NCI-H82 treated with DMSO at 0.1 percent for 48 hours (cell line): ENCODE data around the gene KRTAP1-1.
"Not testable (repeated sequence)": the region's sequence is repeated elsewhere in the genome, so short reads cannot be mapped to it uniquely, and the experiment has no call there.

Source experiments
- DNase-seq: peaks from one replicate; lab custom pipeline; 2025; ENCODE audit not compliant: unreplicated experiment; lab: John Stamatoyannopoulos, UW

KRTAP1-1 gene

GRCh38 chr17:41040783-41041571 lies at the start of gene KRTAP1-1:
Gene KRTAP1-1, minus strand, starts transcription at chr17:41041450. Its CDS starts 53 bp downstream, at chr17:41041397.
- not testable (repeated sequence) for DNase-seq

- not testable (repeated sequence) for DNase-seq
Measured at GRCh38 chr17:41088760-41089352, 47.6 kb upstream of the KRTAP1-1 start.

- DNase-seq, result not testable (repeated sequence)
Measured at GRCh38 chr17:41084100-41084856, 43.0 kb upstream of the KRTAP1-1 start, which contains the start of gene KRTAP4-7. Gene KRTAP4-7, plus strand, starts transcription at chr17:41084150. Its CDS starts 57 bp downstream, at chr17:41084207.

GRCh38 chr17:41083427-41083826 lies 42.2 kb upstream of the KRTAP1-1 start:
- DNase-seq, result not testable (repeated sequence)

- DNase-seq, result no peak
Measured at GRCh38 chr17:41082626-41083025, 41.4 kb upstream of the KRTAP1-1 start.

GRCh38 chr17:41076788-41077187 lies 35.5 kb upstream of the KRTAP1-1 start:
- DNase-seq, result no peak

- DNase-seq, result no peak
Measured at GRCh38 chr17:41073676-41074075, 32.4 kb upstream of the KRTAP1-1 start.

- no peak for DNase-seq
Measured at GRCh38 chr17:41071606-41072360, 30.5 kb upstream of the KRTAP1-1 start.

- no peak for DNase-seq
Measured at GRCh38 chr17:41069031-41069430, 27.8 kb upstream of the KRTAP1-1 start.

GRCh38 chr17:41067281-41067680 lies 26.0 kb upstream of the KRTAP1-1 start:
- DNase-seq, result no peak

- no peak for DNase-seq
Measured at GRCh38 chr17:41065829-41066624, 24.8 kb upstream of the KRTAP1-1 start, which contains the start of gene KRTAP2-4. Gene KRTAP2-4, minus strand, starts transcription at chr17:41065879. Its CDS starts 34 bp downstream, at chr17:41065845.

- DNase-seq, result not testable (repeated sequence)
Measured at GRCh38 chr17:41065016-41065689, 23.9 kb upstream of the KRTAP1-1 start.

GRCh38 chr17:41064301-41064700 lies 23.1 kb upstream of the KRTAP1-1 start:
- DNase-seq, result no peak

- DNase-seq, result no peak
Measured at GRCh38 chr17:41063449-41063848, 22.2 kb upstream of the KRTAP1-1 start.

GRCh38 chr17:41061964-41062363 lies 20.7 kb upstream of the KRTAP1-1 start:
- no peak for DNase-seq

GRCh38 chr17:41060052-41060604 lies 18.9 kb upstream of the KRTAP1-1 start, which contains the start of gene KRTAP2-3:
Gene KRTAP2-3, minus strand, starts transcription at chr17:41060114. Its CDS starts 64 bp downstream, at chr17:41060050.
- no peak for DNase-seq

- not testable (repeated sequence) for DNase-seq
Measured at GRCh38 chr17:41059276-41060051, 18.2 kb upstream of the KRTAP1-1 start.

GRCh38 chr17:41058741-41059140 lies 17.5 kb upstream of the KRTAP1-1 start:
- DNase-seq, result no peak
